LoVo (cell line): Measurements from ENCODE around the gene ANGEL1.
A peak's percentile ranks its signal among the peaks of the same experiment; 100 is the strongest.

Source experiments
- DNase-seq: peaks from one replicate; pipeline ENCODE4 v3.0.0-alpha.2; 2016; ENCODE audit warnings: low spot score

ANGEL1 gene

GRCh38 chr14:76763096-76764041 lies 49.3 kb downstream of the ANGEL1 start:
- no peak for DNase-seq

- DNase-seq, result no peak
Measured at GRCh38 chr14:76762411-76763095, 50.1 kb downstream of the ANGEL1 start.

- DNase-seq, result no peak
Measured at GRCh38 chr14:76761960-76762410, 50.7 kb downstream of the ANGEL1 start.

- DNase-seq, result peak; percentile 61
Measured at GRCh38 chr14:76761136-76761959, 51.3 kb downstream of the ANGEL1 start, which contains the start of gene VASH1. VASH1 (plus strand) TSS chr14:76761468; CDS start chr14:76762822, 1,354 bp downstream.

GRCh38 chr14:76760331-76761135 lies 52.1 kb downstream of the ANGEL1 start:
- no peak for DNase-seq

- DNase-seq, result no peak
Measured at GRCh38 chr14:76759589-76759988, 53.1 kb downstream of the ANGEL1 start.

GRCh38 chr14:76756371-76756750 lies 56.3 kb downstream of the ANGEL1 start:
- no peak for DNase-seq

- DNase-seq, result no peak
Measured at GRCh38 chr14:76755610-76756370, 56.9 kb downstream of the ANGEL1 start.

- DNase-seq, result no peak
Measured at GRCh38 chr14:76754586-76754985, 58.1 kb downstream of the ANGEL1 start.

- DNase-seq, result no peak
Measured at GRCh38 chr14:76753541-76754198, 59.0 kb downstream of the ANGEL1 start.

GRCh38 chr14:76752744-76753143 lies 59.9 kb downstream of the ANGEL1 start:
- no peak for DNase-seq

- DNase-seq, result peak; percentile 34
Measured at GRCh38 chr14:76742966-76743365, 69.7 kb downstream of the ANGEL1 start.

- DNase-seq, result no peak
Measured at GRCh38 chr14:76742185-76742584, 70.5 kb downstream of the ANGEL1 start.

- no peak for DNase-seq
Measured at GRCh38 chr14:76741074-76741473, 71.6 kb downstream of the ANGEL1 start.
